LNCAP (cell line): ENCODE data around the gene BACH2.

ENCODE experiments used
- TF ChIP-seq, protein P1 (sequence below): fragments of 450-650 bp; IDR thresholded peaks from 2 replicates; pipeline ENCODE4 v1.5.1; 2017; ENCODE audit warnings: mild to moderate bottlenecking

Gene BACH2

DNA sequence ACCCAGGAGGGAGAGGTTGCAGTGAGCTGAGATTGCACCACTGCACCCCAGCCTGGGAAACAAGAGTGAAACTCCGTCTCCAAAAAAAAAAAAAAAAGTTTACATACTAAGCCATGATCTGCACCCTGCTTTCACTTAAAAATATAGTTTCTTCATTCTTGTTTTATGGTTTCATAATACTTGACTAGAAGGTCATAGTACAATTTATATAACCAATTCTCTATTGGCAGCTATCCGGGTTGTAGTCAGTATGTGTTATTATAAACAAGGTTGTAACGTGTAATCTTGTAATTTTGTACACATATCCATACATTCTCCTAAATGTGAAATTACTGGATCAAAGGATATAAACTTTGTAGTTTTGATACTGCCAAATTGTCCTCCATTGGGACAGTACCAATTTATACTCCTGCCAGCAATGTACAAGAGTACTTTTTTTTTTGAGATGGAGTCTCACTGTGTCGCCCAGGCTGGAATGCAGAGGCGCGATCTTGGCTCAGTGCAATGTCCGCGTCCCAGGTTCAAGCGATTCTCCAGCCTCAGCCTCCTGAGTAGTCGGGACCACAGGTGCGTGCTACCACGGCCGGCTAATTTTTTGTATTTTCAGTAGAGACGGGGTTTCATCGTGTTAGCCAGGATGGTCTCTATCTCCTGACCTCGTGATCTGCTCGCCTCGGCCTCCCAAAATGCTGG is 257.5 kb downstream of the BACH2 start:
- TF ChIP-seq, protein P1, sequence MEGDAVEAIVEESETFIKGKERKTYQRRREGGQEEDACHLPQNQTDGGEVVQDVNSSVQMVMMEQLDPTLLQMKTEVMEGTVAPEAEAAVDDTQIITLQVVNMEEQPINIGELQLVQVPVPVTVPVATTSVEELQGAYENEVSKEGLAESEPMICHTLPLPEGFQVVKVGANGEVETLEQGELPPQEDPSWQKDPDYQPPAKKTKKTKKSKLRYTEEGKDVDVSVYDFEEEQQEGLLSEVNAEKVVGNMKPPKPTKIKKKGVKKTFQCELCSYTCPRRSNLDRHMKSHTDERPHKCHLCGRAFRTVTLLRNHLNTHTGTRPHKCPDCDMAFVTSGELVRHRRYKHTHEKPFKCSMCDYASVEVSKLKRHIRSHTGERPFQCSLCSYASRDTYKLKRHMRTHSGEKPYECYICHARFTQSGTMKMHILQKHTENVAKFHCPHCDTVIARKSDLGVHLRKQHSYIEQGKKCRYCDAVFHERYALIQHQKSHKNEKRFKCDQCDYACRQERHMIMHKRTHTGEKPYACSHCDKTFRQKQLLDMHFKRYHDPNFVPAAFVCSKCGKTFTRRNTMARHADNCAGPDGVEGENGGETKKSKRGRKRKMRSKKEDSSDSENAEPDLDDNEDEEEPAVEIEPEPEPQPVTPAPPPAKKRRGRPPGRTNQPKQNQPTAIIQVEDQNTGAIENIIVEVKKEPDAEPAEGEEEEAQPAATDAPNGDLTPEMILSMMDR: no peak

DNA sequence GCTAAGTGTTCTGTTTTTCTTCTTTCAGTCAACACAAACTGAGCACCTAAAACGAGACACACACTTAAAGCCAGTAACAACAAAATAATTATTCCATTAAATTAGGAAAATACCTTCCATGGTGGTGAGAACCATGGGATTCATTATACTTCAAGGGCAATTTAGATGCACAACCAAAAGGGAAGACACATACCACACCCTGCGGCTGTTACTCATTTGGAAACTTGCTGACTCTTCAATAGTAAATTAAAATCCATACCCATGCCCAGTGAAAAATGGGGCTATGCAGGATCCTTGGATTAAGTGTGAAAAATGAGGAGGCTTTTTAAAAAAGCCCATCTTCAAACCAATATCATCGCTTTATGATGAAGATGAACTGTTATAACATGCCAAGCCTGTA is 259.7 kb downstream of the BACH2 start:
- TF ChIP-seq, protein P1: no peak

DNA sequence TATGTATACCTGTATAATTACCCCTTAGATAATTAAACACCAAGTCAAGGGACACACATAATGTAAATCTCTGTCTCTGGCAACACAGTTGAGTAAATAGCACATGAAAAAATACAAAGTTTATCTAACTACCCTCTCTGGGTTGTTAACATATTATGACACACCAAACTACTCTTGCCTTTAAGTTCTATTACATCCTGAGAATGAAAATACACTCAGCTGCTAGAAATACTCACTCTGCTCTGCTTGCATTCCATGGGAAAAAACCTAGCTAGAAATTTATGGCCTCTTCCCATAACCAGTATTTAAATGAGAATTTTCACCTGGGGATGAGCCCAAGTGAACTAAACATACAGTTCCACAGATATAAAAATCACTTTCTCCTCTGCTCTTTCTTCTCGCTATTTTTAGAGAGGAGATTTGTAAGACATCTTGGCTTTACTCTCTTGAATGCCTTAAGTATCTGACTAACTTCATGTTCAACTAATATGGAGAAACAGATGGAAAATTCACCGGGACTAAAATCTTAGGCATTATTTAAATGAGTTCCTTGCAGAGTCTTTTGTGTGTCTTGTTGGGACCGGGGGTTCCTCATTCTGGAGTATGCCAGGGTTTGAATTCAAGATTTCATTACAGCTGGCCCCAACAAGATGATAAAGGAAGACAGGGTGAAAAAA is 261.5 kb downstream of the BACH2 start:
- TF ChIP-seq, protein P1: no peak

DNA sequence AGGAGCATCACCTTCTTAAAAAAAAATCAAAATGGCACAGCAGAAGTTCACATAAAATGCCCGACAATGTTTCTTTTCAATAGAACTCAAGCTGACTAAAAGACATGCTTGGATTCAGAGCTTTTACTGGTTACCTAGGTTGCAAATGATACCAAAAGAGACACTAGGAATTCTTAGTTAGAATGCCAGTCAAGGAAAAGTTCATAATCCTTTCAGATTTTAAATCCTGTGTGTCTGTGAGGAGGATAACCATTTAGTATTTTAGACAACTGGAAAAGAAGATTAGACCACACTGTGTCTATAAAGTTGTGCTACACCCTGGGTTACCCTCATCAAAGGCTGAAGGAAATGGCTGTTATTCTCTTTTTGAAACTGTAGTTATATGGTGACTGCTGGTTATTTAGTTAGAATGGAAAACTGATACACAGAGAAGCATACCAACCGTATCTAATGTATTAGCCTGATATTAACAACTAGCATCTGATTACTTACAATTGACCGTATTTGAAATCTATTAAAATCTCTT is 262.8 kb downstream of the BACH2 start:
- TF ChIP-seq, protein P1: no peak

DNA sequence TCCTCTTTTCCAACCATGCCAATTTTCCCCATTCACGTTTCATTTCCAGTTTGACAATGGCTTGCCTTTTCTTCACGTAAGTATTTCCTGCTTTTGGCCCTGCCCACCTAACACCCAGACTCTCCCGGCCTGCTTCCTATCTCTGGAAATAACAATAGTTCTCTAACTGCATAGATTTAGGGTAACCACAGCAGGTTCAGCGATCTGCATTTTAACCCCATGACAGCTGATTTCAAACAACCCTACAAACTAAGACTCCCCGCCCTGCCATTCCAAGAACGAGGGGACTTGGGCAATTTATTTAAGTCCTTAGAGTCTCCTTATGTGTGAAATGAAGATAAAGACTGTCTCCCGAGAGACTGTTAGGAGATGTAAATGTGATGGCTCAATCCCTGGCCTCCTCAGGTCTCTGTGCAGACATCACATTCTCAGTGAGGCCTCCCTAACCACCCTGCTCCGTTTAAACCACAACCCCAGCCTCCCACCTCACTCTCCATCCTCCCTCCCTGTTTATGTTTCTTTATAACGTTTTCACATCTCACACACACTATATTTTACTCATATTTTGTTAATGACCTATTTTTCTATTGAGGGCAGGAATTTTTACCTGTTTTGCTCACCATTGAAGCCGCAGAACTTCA is 267.5 kb downstream of the BACH2 start:
- TF ChIP-seq, protein P1: no peak

DNA sequence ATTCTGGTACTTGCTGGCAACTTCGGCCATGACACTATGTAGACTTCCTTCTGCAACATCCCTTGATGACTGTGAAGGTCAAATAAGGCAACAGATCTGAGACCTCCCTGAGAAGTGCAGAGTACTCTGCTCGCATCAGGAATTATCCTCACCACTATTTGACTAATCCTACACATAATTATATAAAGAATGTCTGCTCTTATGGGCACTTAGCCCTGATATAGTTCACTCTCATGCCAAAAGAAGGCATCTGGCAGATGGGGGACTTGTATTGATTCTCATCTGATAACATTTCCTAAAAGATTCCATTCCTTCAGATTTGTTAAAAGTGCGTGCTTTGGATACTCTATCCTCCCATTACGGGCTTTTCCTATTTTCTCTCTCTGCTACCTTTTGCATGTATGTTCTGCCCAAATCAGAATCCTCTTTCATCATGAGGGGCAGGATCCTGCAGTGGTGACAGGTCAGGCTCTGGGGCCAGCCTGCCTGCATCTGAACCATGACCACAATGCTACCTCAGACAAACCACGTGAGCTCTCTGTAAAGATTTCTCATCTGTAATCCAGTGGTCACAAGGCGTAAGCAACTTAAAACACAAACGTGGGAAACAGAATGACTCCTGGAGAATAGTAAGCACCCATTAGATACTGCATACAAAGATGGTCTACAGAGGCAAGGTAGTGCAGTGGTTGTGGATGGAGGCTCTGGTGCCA is 268.4 kb downstream of the BACH2 start:
- TF ChIP-seq, protein P1: no peak

DNA sequence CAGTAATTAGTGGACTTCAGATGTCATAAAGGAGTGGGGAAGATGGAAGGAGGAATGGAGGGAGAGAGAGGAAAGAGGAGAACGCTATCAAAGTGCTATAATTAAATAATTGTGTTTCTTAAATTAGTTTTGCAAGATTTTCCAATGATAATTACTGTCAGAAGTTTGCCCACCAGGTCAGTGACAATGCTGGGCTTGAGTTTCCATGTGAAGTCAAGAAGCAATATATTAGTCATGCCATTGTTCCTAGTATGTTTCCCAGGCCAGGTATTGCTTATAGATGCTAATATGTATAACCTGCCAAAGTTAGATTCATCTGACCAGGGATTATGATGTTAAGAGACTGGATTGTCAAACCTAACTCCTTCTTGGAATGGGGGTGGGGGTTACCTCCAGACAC is 270.4 kb downstream of the BACH2 start:
- TF ChIP-seq, protein P1: no peak
